Skeletal muscle cell (primary cell): ENCODE results near the gene LYPD4.

Experiments used
- DNase-seq: peaks from one replicate; pipeline ENCODE4 v3.0.0-alpha.2; 2010; ENCODE audit warnings: low read depth
- H3K4me3 ChIP-seq: 2 replicates; pipeline ENCODE4 v1.5.1; 2011; ENCODE audit warnings: low read depth, mild to moderate bottlenecking, control low read depth, low read length, moderate library complexity

Gene LYPD4

DNA sequence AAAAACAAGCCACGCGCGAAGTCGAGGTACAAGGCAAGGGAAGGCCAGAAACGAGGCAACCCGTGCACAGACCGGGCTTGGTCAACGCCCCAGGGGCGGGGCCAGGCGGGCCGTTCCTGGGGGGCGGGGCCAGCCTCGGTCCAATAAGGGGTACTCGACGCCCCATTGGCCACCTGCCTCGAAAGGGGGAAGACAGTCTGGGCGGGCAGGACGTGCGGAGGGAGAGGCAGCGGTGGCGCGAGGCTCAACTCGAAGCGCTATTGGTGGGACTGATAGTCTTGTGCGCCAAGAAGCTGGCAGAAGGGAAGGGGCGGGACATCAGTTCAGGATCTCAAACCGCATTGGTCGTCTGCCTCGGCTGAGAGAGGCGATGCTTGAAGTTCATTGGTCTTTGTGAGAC is at the start of gene LYPD4:
Gene LYPD4, minus strand, starts transcription at position 83 of the 400 bp plus-strand sequence. CDS start 5,398 bp downstream, outside the sequence.
- no peak within 1 kb of the TSS for H3K4me3 ChIP-seq
- DNase-seq = no peak

- no peak for DNase-seq
- no peak overlapping the region for H3K4me3 ChIP-seq
Observed at GRCh38 chr19:41893899-41894298, 49.4 kb upstream of the LYPD4 start.

- no peak for DNase-seq
- H3K4me3 ChIP-seq = no peak overlapping the region
Observed at GRCh38 chr19:41892173-41892902, 47.9 kb upstream of the LYPD4 start.

- no peak for DNase-seq
- H3K4me3 ChIP-seq = no peak overlapping the region
Observed at GRCh38 chr19:41890936-41891335, 46.5 kb upstream of the LYPD4 start.

GRCh38 chr19:41889896-41890295 is 45.4 kb upstream of the LYPD4 start:
- H3K4me3 ChIP-seq = no peak overlapping the region
- no peak for DNase-seq

DNA sequence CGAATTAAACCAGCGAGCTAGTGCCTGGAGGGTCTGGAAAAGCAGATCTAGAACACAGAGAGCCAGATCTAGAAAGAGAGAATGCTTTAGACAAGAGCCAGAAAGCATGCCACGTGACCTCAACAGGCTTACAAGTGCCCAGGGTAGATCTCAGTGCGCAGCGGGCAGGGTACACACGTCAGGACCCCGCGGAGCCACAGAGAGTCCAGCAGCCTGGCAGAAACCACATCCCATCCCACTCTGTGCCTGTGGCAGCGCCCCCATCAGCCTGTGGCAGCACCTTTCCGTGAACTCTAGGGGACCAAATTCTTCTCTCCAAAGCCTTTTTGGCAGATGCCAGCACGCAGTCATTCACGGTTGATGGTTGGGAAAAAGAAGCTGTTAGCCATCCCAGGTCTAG is 44.4 kb upstream of the LYPD4 start:
- no peak overlapping the region for H3K4me3 ChIP-seq
- DNase-seq = no peak

- DNase-seq = no peak
- no peak overlapping the region for H3K4me3 ChIP-seq
Observed at GRCh38 chr19:41887711-41888382, 43.4 kb upstream of the LYPD4 start.

- no peak for DNase-seq
- H3K4me3 ChIP-seq = no peak overlapping the region
Observed at GRCh38 chr19:41886761-41887710, 42.6 kb upstream of the LYPD4 start.

DNA sequence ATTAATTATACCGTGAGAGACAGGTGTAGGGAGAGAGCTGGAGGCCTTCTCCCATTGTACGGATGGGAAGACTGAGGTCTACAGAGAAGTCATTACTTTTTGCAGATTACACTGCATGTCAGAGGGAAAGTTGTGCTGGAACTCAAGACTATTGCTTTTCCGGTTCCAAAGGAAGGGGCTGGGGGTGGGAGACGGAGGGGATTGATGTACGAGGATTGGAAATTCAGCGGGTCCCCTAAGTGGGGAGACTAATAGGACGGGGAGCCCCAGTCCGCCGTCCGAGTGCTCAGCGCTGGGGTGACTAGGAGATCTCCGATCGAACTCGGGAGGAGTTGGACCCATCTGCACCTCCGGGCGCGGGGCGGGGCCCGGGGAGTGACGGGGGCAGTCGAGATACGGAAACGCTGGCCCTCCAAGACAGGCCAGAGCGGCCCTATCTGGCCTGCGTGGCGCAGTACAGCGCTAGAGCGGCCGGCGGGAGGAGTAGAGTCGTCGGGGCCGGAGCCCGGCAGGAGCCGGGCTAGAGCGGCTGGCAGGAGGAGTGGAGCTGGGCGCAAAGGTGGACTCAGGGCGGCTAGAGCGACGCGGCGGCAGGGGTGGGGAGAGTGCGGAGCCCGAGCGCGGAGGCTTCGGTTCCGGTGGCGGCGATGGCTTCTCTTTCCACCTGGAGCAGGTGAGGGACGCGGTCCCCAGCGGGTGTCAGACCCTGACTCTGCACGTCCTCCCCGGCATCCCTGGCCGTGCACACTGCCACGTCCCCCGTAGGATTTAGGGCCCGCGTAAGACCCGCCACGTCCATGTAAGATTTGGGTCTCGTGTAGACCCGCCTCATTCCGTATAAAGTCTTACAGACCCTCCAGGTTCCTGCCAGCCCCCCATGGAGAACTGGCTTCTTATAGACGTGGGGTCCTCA is 39.6 kb upstream of the LYPD4 start:
- peak; percentile 90 for DNase-seq
- H3K4me3 ChIP-seq = peak overlapping the region; percentile 94

DNA sequence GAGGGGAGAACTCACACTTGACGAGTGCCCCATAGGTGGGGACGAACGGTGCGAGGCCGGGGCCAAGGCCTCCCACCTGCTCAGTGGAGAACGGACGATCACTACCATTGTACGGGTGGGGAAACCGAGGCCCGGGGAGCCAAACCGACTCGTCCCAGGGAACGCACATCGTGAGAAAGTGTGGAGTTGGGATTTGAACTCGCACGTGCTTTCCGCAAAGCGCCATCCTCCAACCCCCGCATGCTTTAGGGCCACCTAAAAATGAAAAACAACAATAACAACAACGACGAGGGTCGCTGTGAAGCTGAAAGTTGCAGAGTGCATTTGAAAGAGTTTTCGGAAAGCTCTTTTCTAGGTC is 39.0 kb upstream of the LYPD4 start:
- peak overlapping the region; percentile 94 for H3K4me3 ChIP-seq
- DNase-seq = no peak

GRCh38 chr19:41882568-41883462 is 38.3 kb upstream of the LYPD4 start, which contains the start of gene ARHGEF1:
Gene ARHGEF1, plus strand, starts transcription at chr19:41883184. Its CDS starts 4,899 bp downstream, at chr19:41888083.
- H3K4me3 ChIP-seq = peak within 1 kb of the TSS; percentile 94
- DNase-seq = no peak

GRCh38 chr19:41880329-41880708 is 35.8 kb upstream of the LYPD4 start:
- no peak overlapping the region for H3K4me3 ChIP-seq
- DNase-seq = no peak

- DNase-seq = no peak
- no peak overlapping the region for H3K4me3 ChIP-seq
Observed at GRCh38 chr19:41879670-41880328, 35.3 kb upstream of the LYPD4 start.

- H3K4me3 ChIP-seq = no peak overlapping the region
- DNase-seq = no peak
Observed at GRCh38 chr19:41879080-41879479, 34.6 kb upstream of the LYPD4 start.

GRCh38 chr19:41877916-41878905 is 33.7 kb upstream of the LYPD4 start:
- H3K4me3 ChIP-seq = no peak overlapping the region
- no peak for DNase-seq
